GM12878 (cell line): ENCODE measurements around the gene HDAC3. TPM values are rescaled to one million over a fixed set of nuclear protein-coding genes. Genes with fewer than 3 reads are reported as not detected.

ENCODE experiments used
- polyA plus RNA-seq, 11 experiments: library from polyadenylated mRNA; depleted of rRNA in 4 of 11; unstranded in 6 of 11; stranded (reverse) in 5 of 11; fragments of >200 nt; fragmentation: Nextera tagmentation in 4 of 11; fragmentation: Illumina TruSeq in 1 of 11; extraction: Ambion mirVana in 4 of 11; extraction: Trizol in 1 of 11; gene quantifications; 1 replicate in 1 of 11; 2 replicates in 10 of 11; pipeline versions ENCODE4 v1.2.1 to v1.2.3, GENCODE V29; 2011 to 2016; ENCODE audit warnings: inconsistent platforms in 2 of 11, missing spikeins in 2 of 11, low read depth in 1 of 11
- small RNA-seq: library from RNA; depleted of rRNA; stranded (forward); fragments of <200 nt; gene quantifications from one replicate; pipeline ENCODE3, GENCODE V24; 2014
- total RNA-seq, 4 experiments: library from RNA; depleted of rRNA in 3 of 4; stranded (reverse); fragments of >200 nt in 3 of 4; fragmentation: Illumina TruSeq in 1 of 4; extraction: Trizol in 1 of 4; gene quantifications; 2 replicates each; pipeline versions ENCODE4 v1.2.1 to v1.2.3, GENCODE V29; 2013 to 2021

Gene HDAC3
- total and polyA plus RNA-seq, 10 of the 15 experiments (the other 5 are each of a cell fraction or from before 2014, with no cell fraction given): 62.2 to 140 (median 112) TPM

Small RNA genes within 50 kb of the gene (small RNA-seq; reads per million reads assigned to genes)
- gene RPS27AP10: not detected

Other genes with a start within 250 kb of the HDAC3 start
Only the 7 nearest of the 17 such genes appear.
- gene PCDHGC3, start 160.9 kb downstream of the HDAC3 start, total RNA-seq (2014; rRNA removed): 11.0 TPM in 2 replicates
- gene PCDHGC3, start 160.9 kb downstream of the HDAC3 start, total RNA-seq (2014; rRNA removed; fragmentation: Illumina TruSeq; extraction: Trizol): 6.3 TPM in 2 replicates
- gene PCDHGC3, start 160.9 kb downstream of the HDAC3 start, total RNA-seq (2021): 20.5 TPM in 2 replicates
- 0.86 and 1.5 TPM in 2 replicates for gene PCDHGC3, start 160.9 kb downstream of the HDAC3 start, polyA plus RNA-seq (2011; rRNA removed)
- 22.1 and 23.5 TPM in 2 replicates for gene PCDHGC3, start 160.9 kb downstream of the HDAC3 start, polyA plus RNA-seq (2014; fragmentation: Illumina TruSeq; extraction: Trizol)
- gene PCDHGC3, start 160.9 kb downstream of the HDAC3 start, polyA plus RNA-seq (2014; fragmentation: Nextera tagmentation; extraction: Ambion mirVana): under 1 TPM; 0.53 to 0.60 TPM
- 13.1 and 14.5 TPM in 2 replicates for gene PCDHGC3, start 160.9 kb downstream of the HDAC3 start, polyA plus RNA-seq (2014; rRNA removed)
- gene PCDHGC3, start 160.9 kb downstream of the HDAC3 start, polyA plus RNA-seq (2016; fragmentation: Nextera tagmentation; extraction: Ambion mirVana): 10 to 100 TPM; 14.7 to 22.0 TPM
- gene PCDHGC4, start 151.8 kb downstream of the HDAC3 start, total RNA-seq (2014; rRNA removed): 0.82 and 1.2 TPM in 2 replicates
- 1.0 TPM in 2 replicates for gene PCDHGC4, start 151.8 kb downstream of the HDAC3 start, total RNA-seq (2014; rRNA removed; fragmentation: Illumina TruSeq; extraction: Trizol)
- 1.1 TPM in 2 replicates for gene PCDHGC4, start 151.8 kb downstream of the HDAC3 start, total RNA-seq (2021)
- gene PCDHGC4, start 151.8 kb downstream of the HDAC3 start, polyA plus RNA-seq (2011; rRNA removed): 0.03 and 0.04 TPM in 2 replicates
- gene PCDHGC4, start 151.8 kb downstream of the HDAC3 start, polyA plus RNA-seq (2014; fragmentation: Illumina TruSeq; extraction: Trizol): 0.54 and 0.55 TPM in 2 replicates
- gene PCDHGC4, start 151.8 kb downstream of the HDAC3 start, polyA plus RNA-seq (2014; fragmentation: Nextera tagmentation; extraction: Ambion mirVana): under 1 TPM; 0.13 to 0.18 TPM
- 0.58 and 0.61 TPM in 2 replicates for gene PCDHGC4, start 151.8 kb downstream of the HDAC3 start, polyA plus RNA-seq (2014; rRNA removed)
- under 1 TPM; 0.21 to 0.49 TPM for gene PCDHGC4, start 151.8 kb downstream of the HDAC3 start, polyA plus RNA-seq (2016; fragmentation: Nextera tagmentation; extraction: Ambion mirVana)
- gene PCDHGC5, start 147.8 kb downstream of the HDAC3 start, total RNA-seq (2014; rRNA removed): 0.62 and 0.93 TPM in 2 replicates
- gene PCDHGC5, start 147.8 kb downstream of the HDAC3 start, total RNA-seq (2014; rRNA removed; fragmentation: Illumina TruSeq; extraction: Trizol): 0.46 and 0.58 TPM in 2 replicates
- gene PCDHGC5, start 147.8 kb downstream of the HDAC3 start, total RNA-seq (2021): 0.72 and 0.87 TPM in 2 replicates
- 0.05 TPM in 1 of 2 replicates, not detected in the other for gene PCDHGC5, start 147.8 kb downstream of the HDAC3 start, polyA plus RNA-seq (2011; rRNA removed)
- 0.14 and 0.15 TPM in 2 replicates for gene PCDHGC5, start 147.8 kb downstream of the HDAC3 start, polyA plus RNA-seq (2014; fragmentation: Illumina TruSeq; extraction: Trizol)
- gene PCDHGC5, start 147.8 kb downstream of the HDAC3 start, polyA plus RNA-seq (2014; fragmentation: Nextera tagmentation; extraction: Ambion mirVana): not detected
- 0.20 and 0.29 TPM in 2 replicates for gene PCDHGC5, start 147.8 kb downstream of the HDAC3 start, polyA plus RNA-seq (2014; rRNA removed)
- gene PCDHGC5, start 147.8 kb downstream of the HDAC3 start, polyA plus RNA-seq (2016; fragmentation: Nextera tagmentation; extraction: Ambion mirVana): under 1 TPM; 0.05 to 0.06 TPM
- 42.6 and 45.5 TPM in 2 replicates for gene DIAPH1, start 17.8 kb downstream of the HDAC3 start, total RNA-seq (2014; rRNA removed)
- 37.8 and 38.6 TPM in 2 replicates for gene DIAPH1, start 17.8 kb downstream of the HDAC3 start, total RNA-seq (2014; rRNA removed; fragmentation: Illumina TruSeq; extraction: Trizol)
- gene DIAPH1, start 17.8 kb downstream of the HDAC3 start, total RNA-seq (2021): 159 and 168 TPM in 2 replicates
- 43.6 and 45.5 TPM in 2 replicates for gene DIAPH1, start 17.8 kb downstream of the HDAC3 start, polyA plus RNA-seq (2011; rRNA removed)
- 122 and 124 TPM in 2 replicates for gene DIAPH1, start 17.8 kb downstream of the HDAC3 start, polyA plus RNA-seq (2014; fragmentation: Illumina TruSeq; extraction: Trizol)
- 10 to 100 TPM; 46.3 to 56.0 TPM for gene DIAPH1, start 17.8 kb downstream of the HDAC3 start, polyA plus RNA-seq (2014; fragmentation: Nextera tagmentation; extraction: Ambion mirVana)
- gene DIAPH1, start 17.8 kb downstream of the HDAC3 start, polyA plus RNA-seq (2014; rRNA removed): 62.1 and 69.4 TPM in 2 replicates
- gene DIAPH1, start 17.8 kb downstream of the HDAC3 start, polyA plus RNA-seq (2016; fragmentation: Nextera tagmentation; extraction: Ambion mirVana): 100 to 1,000 TPM; 113 to 122 TPM
- 15.3 and 18.2 TPM in 2 replicates for gene RELL2, start 148 bp upstream of the HDAC3 start, total RNA-seq (2014; rRNA removed)
- 6.6 and 6.8 TPM in 2 replicates for gene RELL2, start 148 bp upstream of the HDAC3 start, total RNA-seq (2014; rRNA removed; fragmentation: Illumina TruSeq; extraction: Trizol)
- 15.4 and 15.7 TPM in 2 replicates for gene RELL2, start 148 bp upstream of the HDAC3 start, total RNA-seq (2021)
- gene RELL2, start 148 bp upstream of the HDAC3 start, polyA plus RNA-seq (2011; rRNA removed): 0.91 and 2.1 TPM in 2 replicates
- 1.2 and 6.0 TPM in 2 replicates for gene RELL2, start 148 bp upstream of the HDAC3 start, polyA plus RNA-seq (2014; fragmentation: Illumina TruSeq; extraction: Trizol)
- gene RELL2, start 148 bp upstream of the HDAC3 start, polyA plus RNA-seq (2014; fragmentation: Nextera tagmentation; extraction: Ambion mirVana): under 1 TPM; 0.23 to 0.64 TPM
- gene RELL2, start 148 bp upstream of the HDAC3 start, polyA plus RNA-seq (2014; rRNA removed): 21.4 and 23.5 TPM in 2 replicates
- gene RELL2, start 148 bp upstream of the HDAC3 start, polyA plus RNA-seq (2016; fragmentation: Nextera tagmentation; extraction: Ambion mirVana): 1 to 10 TPM; 7.5 to 9.5 TPM
- 13.1 and 18.0 TPM in 2 replicates for gene FCHSD1, start 14.6 kb upstream of the HDAC3 start, total RNA-seq (2014; rRNA removed)
- gene FCHSD1, start 14.6 kb upstream of the HDAC3 start, total RNA-seq (2014; rRNA removed; fragmentation: Illumina TruSeq; extraction: Trizol): 7.7 and 8.1 TPM in 2 replicates
- 20.6 and 21.3 TPM in 2 replicates for gene FCHSD1, start 14.6 kb upstream of the HDAC3 start, total RNA-seq (2021)
- gene FCHSD1, start 14.6 kb upstream of the HDAC3 start, polyA plus RNA-seq (2011; rRNA removed): 16.6 and 21.9 TPM in 2 replicates
- 3.2 and 8.9 TPM in 2 replicates for gene FCHSD1, start 14.6 kb upstream of the HDAC3 start, polyA plus RNA-seq (2014; fragmentation: Illumina TruSeq; extraction: Trizol)
- 1 to 10 TPM in 1 of 2 experiments, under 1 TPM in 1; 0.97 to 1.0 TPM for gene FCHSD1, start 14.6 kb upstream of the HDAC3 start, polyA plus RNA-seq (2014; fragmentation: Nextera tagmentation; extraction: Ambion mirVana)
- 19.1 and 22.8 TPM in 2 replicates for gene FCHSD1, start 14.6 kb upstream of the HDAC3 start, polyA plus RNA-seq (2014; rRNA removed)
- gene FCHSD1, start 14.6 kb upstream of the HDAC3 start, polyA plus RNA-seq (2016; fragmentation: Nextera tagmentation; extraction: Ambion mirVana): 10 to 100 TPM in 1 of 2 experiments, 1 to 10 TPM in 1; 9.9 to 11.5 TPM
- gene ARAP3, start 45.4 kb upstream of the HDAC3 start, total RNA-seq (2014; rRNA removed): 0.05 TPM in 1 of 2 replicates, not detected in the other
- not detected in 2 replicates for gene ARAP3, start 45.4 kb upstream of the HDAC3 start, total RNA-seq (2014; rRNA removed; fragmentation: Illumina TruSeq; extraction: Trizol)
- gene ARAP3, start 45.4 kb upstream of the HDAC3 start, total RNA-seq (2021): 0.08 TPM in 2 replicates
- gene ARAP3, start 45.4 kb upstream of the HDAC3 start, polyA plus RNA-seq (2011; rRNA removed): not detected in 2 replicates
- 0.01 and 0.05 TPM in 2 replicates for gene ARAP3, start 45.4 kb upstream of the HDAC3 start, polyA plus RNA-seq (2014; fragmentation: Illumina TruSeq; extraction: Trizol)
- gene ARAP3, start 45.4 kb upstream of the HDAC3 start, polyA plus RNA-seq (2014; fragmentation: Nextera tagmentation; extraction: Ambion mirVana): not detected
- gene ARAP3, start 45.4 kb upstream of the HDAC3 start, polyA plus RNA-seq (2014; rRNA removed): not detected in 2 replicates
- gene ARAP3, start 45.4 kb upstream of the HDAC3 start, polyA plus RNA-seq (2016; fragmentation: Nextera tagmentation; extraction: Ambion mirVana): not detected